NCI-H2196 (cell line): ENCODE data around the gene CMSS1.
"Not testable (repeated sequence)": the region's sequence is repeated elsewhere in the genome, so short reads cannot be mapped to it uniquely, and the experiment has no call there.

Experiments
- DNase-seq: peaks from one replicate; lab custom pipeline; 2025; ENCODE audit not compliant: unreplicated experiment; lab: John Stamatoyannopoulos, UW

Gene CMSS1

GRCh38 chr3:100043271-100043670 is 225.6 kb downstream of the CMSS1 start:
- DNase-seq, result no peak

GRCh38 chr3:100044369-100044768 is 226.7 kb downstream of the CMSS1 start:
- no peak for DNase-seq

- DNase-seq, result peak; percentile 47
These were observed 228.0 kb downstream of the CMSS1 start for GRCh38 chr3:100045696-100046095.

DNA sequence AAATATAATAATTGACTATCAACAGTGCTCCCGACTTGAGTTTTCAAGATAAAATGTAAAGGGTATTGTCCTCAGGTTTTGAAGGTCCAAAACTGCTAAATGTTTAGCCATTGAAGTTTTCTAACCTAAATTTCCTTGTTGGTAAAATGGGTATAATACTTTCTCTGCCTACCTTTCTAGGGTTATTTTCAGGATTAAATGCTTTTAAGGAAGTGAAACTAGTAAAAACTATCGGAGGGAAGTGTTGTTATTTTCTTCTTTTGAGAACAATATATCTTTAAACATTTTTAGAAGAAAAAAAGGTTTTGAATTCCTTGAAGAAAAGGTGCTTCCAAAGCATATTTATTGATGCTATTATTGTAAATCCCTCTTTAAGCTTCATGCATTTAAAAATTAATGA is 229.3 kb downstream of the CMSS1 start:
- no peak for DNase-seq

GRCh38 chr3:100047455-100048141 is 229.9 kb downstream of the CMSS1 start:
- DNase-seq, result peak; percentile 50

- DNase-seq, result no peak
These were observed 230.6 kb downstream of the CMSS1 start for GRCh38 chr3:100048248-100048647.

- not testable (repeated sequence) for DNase-seq
These were observed 233.9 kb downstream of the CMSS1 start for GRCh38 chr3:100051513-100051912.

DNA sequence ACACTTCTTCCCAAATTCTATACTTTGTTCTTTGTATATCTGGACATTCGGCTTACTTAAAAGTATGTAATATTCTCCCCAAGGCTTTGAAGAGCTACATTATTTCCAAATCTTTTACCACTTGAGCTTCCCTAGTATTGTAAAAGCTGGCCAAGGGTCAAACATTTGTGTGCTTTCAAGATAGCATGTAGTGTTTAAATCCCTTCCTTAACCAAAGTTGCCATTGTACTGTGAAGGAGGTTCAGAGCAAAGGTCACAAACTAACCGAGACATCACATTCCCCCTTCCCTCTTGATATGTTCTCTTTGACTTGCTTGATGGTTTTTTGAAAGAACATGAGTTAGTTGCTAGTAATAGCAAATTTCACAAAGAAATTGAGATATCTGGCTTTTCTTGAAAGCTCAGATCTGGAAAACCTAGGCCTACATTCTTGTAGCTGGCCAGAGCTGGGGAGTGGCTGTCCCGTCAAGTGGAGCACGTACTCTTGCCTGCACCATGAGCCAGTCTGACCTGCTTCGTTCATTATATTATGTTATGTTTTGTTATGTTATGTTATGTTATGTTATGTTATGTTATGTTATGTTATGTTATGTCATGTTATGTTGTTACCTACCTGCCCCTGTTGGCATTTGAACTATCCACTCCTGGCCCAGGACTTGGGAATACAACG is 236.4 kb downstream of the CMSS1 start:
- no peak for DNase-seq

DNA sequence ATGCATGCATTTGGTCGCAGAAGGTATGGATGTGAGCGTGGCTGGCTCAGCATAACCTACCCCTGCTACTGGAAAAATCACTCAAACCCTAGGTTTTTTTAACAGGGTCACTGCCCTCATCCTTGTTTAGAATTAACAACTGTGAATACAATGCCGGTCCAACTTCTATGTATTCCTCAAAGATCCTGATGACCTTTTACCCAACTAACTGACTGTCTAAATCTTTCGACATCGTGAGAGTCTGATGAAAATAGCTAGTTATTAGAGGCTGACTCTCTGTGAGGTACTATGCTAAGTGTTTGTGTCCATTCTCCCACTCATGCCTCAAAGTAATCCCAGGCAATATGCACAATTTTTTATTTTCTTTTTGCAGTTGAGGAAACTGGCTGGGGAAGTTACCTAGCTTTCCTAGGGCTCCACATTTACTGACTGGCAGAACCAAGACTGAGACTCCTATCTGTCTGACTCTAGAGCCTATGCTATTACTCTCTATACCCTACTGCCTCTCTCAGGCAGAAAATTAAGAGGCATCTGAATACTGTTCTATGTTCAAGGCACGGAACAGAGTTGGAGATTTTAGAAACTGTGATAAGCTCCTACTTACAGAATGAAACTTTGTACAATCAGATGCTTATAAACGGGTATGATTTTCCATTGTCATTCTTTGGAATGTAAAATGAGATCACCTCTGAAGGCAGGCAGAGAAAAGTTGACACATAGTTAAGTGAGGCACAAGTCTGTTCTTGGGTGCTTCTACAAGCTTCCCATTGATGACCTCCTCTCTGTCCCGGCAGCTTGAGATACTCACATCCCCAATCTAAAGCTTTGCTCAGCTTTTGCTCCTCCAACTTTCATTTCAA is 240.3 kb downstream of the CMSS1 start:
- no peak for DNase-seq

DNA sequence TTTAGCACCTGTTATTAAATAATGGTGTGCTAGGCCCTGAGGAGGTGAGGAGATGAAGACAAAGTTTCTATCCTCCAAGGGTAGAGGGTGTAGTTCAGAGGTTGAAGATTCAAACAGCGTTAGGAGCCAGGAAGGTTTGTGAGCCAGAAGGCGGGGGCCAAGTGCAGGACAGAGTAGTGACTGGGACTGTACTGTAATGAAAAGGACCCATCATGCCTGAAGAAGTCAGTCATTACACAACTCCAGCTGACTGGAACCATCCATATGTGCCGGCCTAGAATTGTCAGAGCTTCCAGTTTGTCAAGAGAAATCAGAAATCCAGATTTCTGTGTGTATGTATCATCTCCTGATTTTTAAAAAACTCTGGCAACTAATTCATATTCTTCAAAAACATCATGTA is 241.8 kb downstream of the CMSS1 start:
- DNase-seq, result no peak

- DNase-seq, result no peak
These were observed 243.2 kb downstream of the CMSS1 start for GRCh38 chr3:100060685-100061484.

GRCh38 chr3:100062665-100063064 is 245.0 kb downstream of the CMSS1 start:
- DNase-seq, result no peak

GRCh38 chr3:100063929-100064461 is 246.3 kb downstream of the CMSS1 start:
- DNase-seq, result no peak

DNA sequence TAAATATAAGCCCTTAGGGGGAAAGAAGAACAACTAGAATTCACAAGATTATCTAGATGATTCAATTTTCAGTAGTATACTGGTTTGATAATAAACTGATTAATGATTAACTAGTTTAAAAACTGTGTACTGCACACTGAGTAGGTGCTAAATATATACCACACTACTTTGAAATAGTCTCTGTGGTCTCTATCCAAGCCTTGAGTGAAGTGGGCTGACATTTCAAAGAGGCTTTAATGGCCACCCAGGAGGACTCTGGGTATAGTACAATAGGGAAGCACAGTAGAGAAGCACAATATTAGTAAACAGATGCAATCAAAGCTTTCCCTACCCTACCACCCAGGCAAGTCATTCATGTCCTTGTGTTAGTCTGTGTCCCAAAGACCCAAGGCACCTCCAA is 249.9 kb downstream of the CMSS1 start:
- no peak for DNase-seq

- peak; percentile 64 for DNase-seq
These were observed 251.2 kb downstream of the CMSS1 start for GRCh38 chr3:100068826-100069225.

- DNase-seq, result no peak
These were observed 251.8 kb downstream of the CMSS1 start for GRCh38 chr3:100069472-100069871.

GRCh38 chr3:100072326-100073048 is 254.8 kb downstream of the CMSS1 start:
- DNase-seq, result no peak

DNA sequence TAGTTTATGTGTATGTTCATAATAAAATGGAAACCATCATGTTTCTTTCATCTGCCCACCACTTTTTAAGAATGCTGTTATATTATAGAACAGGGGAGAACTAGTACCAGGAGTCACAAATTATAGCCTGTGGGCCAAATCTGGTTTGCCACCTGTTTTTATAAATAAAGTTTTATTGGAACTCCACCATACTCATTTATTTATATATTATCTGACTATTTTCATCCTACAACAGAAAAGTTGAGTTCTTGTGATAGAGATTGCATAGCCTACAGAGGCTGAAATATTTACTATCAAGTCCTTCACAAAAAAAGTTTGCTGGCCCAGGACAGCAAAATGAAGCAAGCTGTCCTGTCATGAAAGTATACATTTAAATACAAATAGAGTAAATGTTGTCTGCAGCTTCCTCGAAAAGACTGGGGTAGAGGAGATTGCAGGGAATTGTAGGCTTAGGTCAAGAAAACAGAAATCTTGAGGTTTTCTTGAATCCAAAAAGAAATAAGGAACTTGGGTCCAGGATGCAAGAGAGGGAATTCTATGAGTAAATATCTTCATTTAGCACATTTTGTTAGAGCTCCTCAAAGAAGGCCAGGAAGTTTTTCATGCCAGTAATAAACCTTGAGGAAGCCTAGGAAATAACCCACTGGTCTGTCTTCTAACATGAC is 255.5 kb downstream of the CMSS1 start:
- DNase-seq, result no peak

- DNase-seq, result no peak
These were observed 256.1 kb downstream of the CMSS1 start for GRCh38 chr3:100073714-100074307.
